Retina (tissue), 1 donor: ENCODE results near the gene RABL6.

Source experiments
- DNase-seq: peaks from one replicate; pipeline ENCODE4 v3.0.0-alpha.2; 2016

RABL6 gene

DNA sequence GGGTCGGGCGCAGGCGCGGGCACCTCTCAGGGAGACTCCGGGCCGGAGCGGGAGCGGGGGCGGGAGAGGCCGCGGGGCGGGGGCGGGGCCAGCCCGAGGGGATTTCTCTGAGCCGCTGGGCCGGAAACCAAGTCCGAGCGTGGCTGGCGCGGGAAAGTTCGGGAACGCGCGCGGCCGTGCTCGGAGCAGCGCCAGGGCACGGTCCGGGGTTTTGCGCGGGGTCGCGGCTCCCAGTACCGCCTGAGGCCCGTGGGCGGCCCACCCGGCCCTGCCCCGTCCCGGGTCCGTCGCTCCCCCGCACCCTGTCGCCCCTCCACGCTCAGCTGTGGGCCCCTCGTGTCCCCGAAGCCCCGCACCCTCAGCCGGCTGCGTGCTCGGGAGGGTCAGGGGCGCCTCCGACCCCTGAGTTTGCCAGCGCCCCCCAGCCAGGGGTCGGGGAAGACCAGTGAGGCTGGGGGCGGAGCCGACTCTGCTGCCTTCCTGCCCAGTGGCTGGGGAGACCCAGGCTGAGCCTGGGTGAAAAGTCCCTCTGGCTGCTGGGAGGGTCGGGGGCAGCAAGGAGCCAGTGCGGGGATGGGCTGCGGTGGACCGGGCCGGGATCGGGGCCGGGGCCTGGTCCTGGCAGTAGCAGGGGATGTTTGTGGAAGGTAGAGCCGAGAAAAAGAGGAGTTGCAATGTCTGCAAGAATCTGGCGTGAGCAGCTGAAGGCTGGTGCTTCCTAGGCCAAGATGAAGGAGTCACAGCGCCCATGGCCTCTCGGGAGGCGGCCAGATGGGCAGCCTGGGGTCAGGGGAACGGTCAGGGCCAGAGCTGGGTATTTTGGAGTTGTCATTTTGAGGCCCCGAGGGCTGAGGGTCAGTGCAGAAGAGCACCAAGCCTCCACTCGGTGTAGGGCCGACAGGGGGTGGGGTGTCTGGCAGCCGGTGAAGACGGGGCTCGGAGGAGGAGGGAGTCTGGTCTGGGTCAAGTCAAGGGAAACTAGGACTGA is 79.2 kb downstream of the RABL6 start:
- peak; percentile 63 for DNase-seq

DNA sequence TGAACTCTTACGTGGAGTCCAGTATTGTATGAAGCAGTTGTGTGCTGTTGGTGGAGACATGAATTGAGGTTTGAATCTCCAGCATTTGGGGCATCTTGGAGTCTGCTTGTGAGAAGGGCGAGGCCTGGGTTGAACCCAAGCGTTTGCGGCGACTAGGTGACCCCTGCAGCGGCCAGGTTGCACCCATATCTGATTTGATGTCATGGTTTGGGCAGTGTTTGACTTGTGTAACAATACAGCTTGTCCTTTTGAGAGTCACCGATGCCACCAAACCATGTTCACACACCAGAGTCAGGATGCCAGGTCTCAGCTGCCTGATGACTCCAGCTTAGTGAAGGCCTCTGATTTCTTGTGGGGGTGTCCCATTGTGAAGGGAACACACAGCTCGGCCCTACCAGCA is 80.7 kb downstream of the RABL6 start:
- no peak for DNase-seq

DNA sequence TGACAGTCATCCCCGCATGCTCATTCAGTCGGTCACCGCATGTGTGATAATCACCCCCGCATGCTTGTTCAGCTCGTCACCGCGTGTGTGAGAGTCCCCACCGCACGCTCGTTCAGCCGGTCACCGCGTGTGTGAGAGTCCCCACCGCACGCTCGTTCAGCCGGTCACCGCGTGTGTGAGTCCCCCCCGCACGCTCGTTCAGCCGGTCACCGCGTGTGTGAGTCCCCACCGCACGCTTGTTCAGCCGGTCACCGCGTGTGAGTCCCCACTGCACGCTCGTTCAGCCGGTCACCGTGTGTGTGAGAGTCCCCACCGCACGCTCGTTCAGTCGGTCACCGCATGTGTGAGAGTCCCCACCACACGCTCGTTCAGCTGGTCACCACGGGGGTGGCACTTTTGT is 82.1 kb downstream of the RABL6 start:
- DNase-seq, result no peak

DNA sequence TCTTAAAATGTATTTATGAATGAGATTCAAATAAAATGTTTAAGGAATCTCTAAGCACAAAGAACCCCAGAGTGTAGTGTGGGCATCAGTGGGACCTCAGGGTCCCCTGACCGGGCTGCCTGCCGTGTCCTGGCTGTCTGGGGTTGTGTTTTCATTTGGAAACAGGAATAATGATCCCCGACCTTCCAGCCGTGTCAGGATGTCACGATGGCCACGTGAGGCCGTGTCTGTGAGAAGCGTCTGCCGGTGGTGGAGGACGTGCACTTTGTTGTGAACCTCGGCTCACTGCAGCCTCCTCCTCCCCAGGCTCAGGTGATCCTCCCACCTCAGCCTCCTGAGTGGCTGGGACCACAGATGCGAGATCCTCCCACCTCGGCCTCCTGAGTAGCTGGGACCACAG is 82.9 kb downstream of the RABL6 start:
- DNase-seq, result no peak
